Thyroid gland (tissue), 4 donors: ENCODE data around the gene MXI1. TPM values are rescaled to one million over a fixed set of nuclear protein-coding genes. Genes with fewer than 3 reads are reported as not detected.
"Not testable (repeated sequence)": the region's sequence is repeated elsewhere in the genome, so short reads cannot be mapped to it uniquely, and the experiment has no call there.

Source experiments
- DNase-seq, 2 donors: peaks; one replicate each; pipeline ENCODE4 v3.0.0-alpha.2; 2019
- H3K27ac ChIP-seq, 3 donors: fragments of 200-600 bp; sonication (generic); 1 replicate in 2 of 3; 2 replicates in 1 of 3; pipeline ENCODE4 v1.5.1; 2016 to 2019; ENCODE audit warnings: mild to moderate bottlenecking in 1 of 3, moderate library complexity in 1 of 3
- H3K27me3 ChIP-seq: fragments of 200-600 bp; sonication (generic); one replicate; pipeline ENCODE4 v1.5.1; 2019
- H3K36me3 ChIP-seq, 2 donors: fragments of 200-600 bp; sonication (generic); one replicate each; pipeline ENCODE4 v1.5.1; 2016 to 2019
- H3K4me1 ChIP-seq, 2 donors: fragments of 200-600 bp; sonication (generic); one replicate each; pipeline ENCODE4 v1.5.1; 2017 to 2019
- H3K4me3 ChIP-seq, 3 donors: fragments of 200-600 bp; sonication (generic); replicated peaks in 1 of 3; 1 replicate in 2 of 3; 2 replicates in 1 of 3; pipeline ENCODE4 v1.5.1; 2016; ENCODE audit warnings: mild to moderate bottlenecking in 1 of 3
- H3K9me3 ChIP-seq: fragments of 200-600 bp; sonication (generic); one replicate; pipeline ENCODE4 v1.5.1; 2017
- POLR2A ChIP-seq, 2 donors: fragments of 450-650 bp; IDR thresholded peaks; one replicate each; pipeline ENCODE4 v1.6.1; 2017; ENCODE audit warnings: antibody characterized with exemption in 2 of 2, mild to moderate bottlenecking in 2 of 2, moderate library complexity in 1 of 2
- WGBS, 2 donors: methylation state at CpG; one replicate each; pipeline ENCODE4 v1.1.5; 2017; 5-methylcytosine and 5-hydroxymethylcytosine counted together
- intact Hi-C: fragments of 100-400 bp; cut with DNase I; formaldehyde crosslinking; loops from one replicate; pipeline ENCODE4 v1.15.1; 2023
- total RNA-seq, 4 donors: library from RNA; depleted of rRNA; stranded (reverse); fragments of >200 nt; gene quantifications; one replicate each; pipeline ENCODE4 v1.2.3, GENCODE V29; 2016
- TF ChIP-seq, protein P1 (sequence below), 6 experiments: fragments of 200-600 bp in 3 of 6; fragments of 450-650 bp in 3 of 6; sonication (generic) in 3 of 6; IDR thresholded peaks; one replicate each; pipeline ENCODE4 v1.5.1; 2016 to 2019; ENCODE audit warnings: antibody characterized with exemption in 6 of 6, mild to moderate bottlenecking in 2 of 6, inconsistent platforms in 1 of 6, moderate library complexity in 1 of 6

The MXI1 gene
- total RNA-seq, 4 donors from 2014 or later = 51.2 to 136 (median 59.6) TPM

GRCh38 chr10:110181451-110181850 is 26.0 kb upstream of the MXI1 start:
- TF ChIP-seq, protein P1, sequence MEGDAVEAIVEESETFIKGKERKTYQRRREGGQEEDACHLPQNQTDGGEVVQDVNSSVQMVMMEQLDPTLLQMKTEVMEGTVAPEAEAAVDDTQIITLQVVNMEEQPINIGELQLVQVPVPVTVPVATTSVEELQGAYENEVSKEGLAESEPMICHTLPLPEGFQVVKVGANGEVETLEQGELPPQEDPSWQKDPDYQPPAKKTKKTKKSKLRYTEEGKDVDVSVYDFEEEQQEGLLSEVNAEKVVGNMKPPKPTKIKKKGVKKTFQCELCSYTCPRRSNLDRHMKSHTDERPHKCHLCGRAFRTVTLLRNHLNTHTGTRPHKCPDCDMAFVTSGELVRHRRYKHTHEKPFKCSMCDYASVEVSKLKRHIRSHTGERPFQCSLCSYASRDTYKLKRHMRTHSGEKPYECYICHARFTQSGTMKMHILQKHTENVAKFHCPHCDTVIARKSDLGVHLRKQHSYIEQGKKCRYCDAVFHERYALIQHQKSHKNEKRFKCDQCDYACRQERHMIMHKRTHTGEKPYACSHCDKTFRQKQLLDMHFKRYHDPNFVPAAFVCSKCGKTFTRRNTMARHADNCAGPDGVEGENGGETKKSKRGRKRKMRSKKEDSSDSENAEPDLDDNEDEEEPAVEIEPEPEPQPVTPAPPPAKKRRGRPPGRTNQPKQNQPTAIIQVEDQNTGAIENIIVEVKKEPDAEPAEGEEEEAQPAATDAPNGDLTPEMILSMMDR (IDR thresholded peaks at IDR 0.05) = no peak
- TF ChIP-seq POLR2A (IDR thresholded peaks at IDR 0.05) = no peak
- no peaks in the 10 kb centered on the region for H3K4me1 ChIP-seq
- no peaks in the 10 kb centered on the region for H3K27me3 ChIP-seq
- intact Hi-C loops = no loop called here
- DNase-seq = no peak
- no peak overlapping the region for H3K4me3 ChIP-seq
- 78 to 87% methylated on average over 9 to 10 of the region's 10 CpGs for WGBS, 2 donors
- no peak overlapping the region for H3K27ac ChIP-seq
- no peaks in the 10 kb centered on the region for H3K36me3 ChIP-seq
- H3K9me3 ChIP-seq = no peaks in the 10 kb centered on the region

DNA sequence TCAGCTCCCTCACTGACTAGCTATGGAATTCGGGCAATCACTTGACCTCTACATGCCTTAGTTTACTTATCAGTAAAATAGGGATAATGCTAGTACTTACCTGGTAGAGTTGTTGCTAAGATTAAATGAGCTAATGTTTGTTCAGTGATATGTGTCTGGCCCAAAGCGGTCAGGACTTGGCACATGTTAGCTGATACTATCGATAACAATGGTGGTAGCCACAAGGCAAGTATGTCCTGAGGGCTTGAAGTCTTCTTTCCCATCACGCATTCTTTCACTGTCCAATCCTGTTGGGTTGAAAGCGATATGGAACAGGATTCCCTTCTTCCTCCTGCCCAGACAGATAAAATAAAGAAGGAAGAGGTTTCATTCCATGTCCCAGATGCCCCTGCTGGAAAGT is 25.5 kb upstream of the MXI1 start:
- no peaks in the 10 kb centered on the region for H3K36me3 ChIP-seq
- H3K27me3 ChIP-seq = no peaks in the 10 kb centered on the region
- intact Hi-C loops = no loop called here
- TF ChIP-seq POLR2A (IDR thresholded peaks at IDR 0.05) = no peak
- TF ChIP-seq, protein P1 (IDR thresholded peaks at IDR 0.05) = no peak
- 88 to 94% methylated on average over 5 of the region's 5 CpGs for WGBS, 2 donors
- DNase-seq = no peak
- no peak overlapping the region for H3K4me3 ChIP-seq
- H3K27ac ChIP-seq = no peak overlapping the region
- no peaks in the 10 kb centered on the region for H3K4me1 ChIP-seq
- H3K9me3 ChIP-seq = no peaks in the 10 kb centered on the region

- Histone ChIP-seq H3K4me3 (no peak overlapping the region), H3K27me3 (no peaks in the 10 kb centered on the region), H3K9me3 (no peaks in the 10 kb centered on the region), H3K4me1 (no peaks in the 10 kb centered on the region), H3K36me3 (no peaks in the 10 kb centered on the region), H3K27ac (no peak overlapping the region)
- no peak for DNase-seq
- no peak for TF ChIP-seq POLR2A (IDR thresholded peaks at IDR 0.05)
- TF ChIP-seq, protein P1 (IDR thresholded peaks at IDR 0.05) = no peak
- intact Hi-C loops = no loop called here
- 71 to 78% methylated on average over 6 of the region's 6 CpGs for WGBS, 2 donors
Measured at GRCh38 chr10:110184398-110184797, 23.0 kb upstream of the MXI1 start.

DNA sequence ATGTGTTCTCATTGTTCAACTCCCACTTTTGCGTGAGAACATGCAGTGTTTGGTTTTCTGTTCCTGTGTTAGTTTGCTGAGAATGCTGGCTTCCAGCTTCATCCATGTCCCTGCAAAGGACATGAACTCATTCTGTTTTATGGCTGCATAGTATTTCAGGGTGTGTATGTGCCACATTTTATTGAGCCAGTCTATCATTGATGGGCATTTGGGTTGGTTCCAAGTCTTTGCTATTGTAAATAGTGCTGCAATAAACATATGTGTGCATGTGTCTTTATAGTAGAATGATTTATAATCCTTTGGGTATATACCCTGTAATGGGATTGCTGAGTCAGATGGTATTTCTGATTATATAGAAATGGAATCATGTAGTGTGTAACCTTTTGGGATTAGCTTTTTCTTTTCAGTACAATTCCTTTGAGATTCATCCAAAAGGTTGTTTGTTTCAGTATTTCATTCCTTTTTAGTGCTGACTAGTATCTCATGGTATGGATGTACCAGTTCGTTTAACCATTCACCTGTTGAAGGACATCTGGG is 21.7 kb upstream of the MXI1 start:
- H3K4me3 ChIP-seq, H3K27me3 ChIP-seq, DNase-seq, H3K36me3 ChIP-seq, H3K27ac ChIP-seq, H3K4me1 ChIP-seq, intact Hi-C loops, H3K9me3 ChIP-seq: not testable (repeated sequence)
- 91 to 96% methylated on average over 2 of the region's 2 CpGs for WGBS, 2 donors

DNA sequence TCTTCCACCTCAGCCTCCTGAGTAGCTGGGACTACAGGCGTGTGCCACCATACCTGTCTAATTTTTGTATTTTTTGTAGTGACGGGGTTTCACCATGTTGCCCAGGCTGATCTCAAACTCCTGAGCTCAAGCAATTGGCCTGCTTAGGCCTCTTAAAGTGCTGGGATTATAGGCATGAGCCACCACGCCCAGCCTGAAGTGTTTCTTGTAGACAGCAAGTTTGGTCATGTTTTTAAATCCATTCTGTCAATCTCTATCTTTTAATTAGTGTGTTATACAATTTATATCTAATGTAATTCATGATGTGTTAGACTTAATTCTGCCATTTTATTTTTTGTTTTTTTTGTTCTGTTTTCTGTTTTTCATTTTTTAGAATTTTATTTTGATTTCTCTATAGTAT is 17.2 kb upstream of the MXI1 start:
- Histone ChIP-seq H3K36me3 (no peaks in the 10 kb centered on the region), H3K4me1 (no peaks in the 10 kb centered on the region), H3K4me3 (no peak overlapping the region), H3K27me3 (no peaks in the 10 kb centered on the region), H3K27ac (no peak overlapping the region), H3K9me3 (no peaks in the 10 kb centered on the region)
- WGBS, 2 donors = 81 to 94% methylated on average over 3 of the region's 3 CpGs
- DNase-seq = no peak
- intact Hi-C loops = no loop called here
- TF ChIP-seq, protein P1 (IDR thresholded peaks at IDR 0.05) = no peak

- H3K27me3 ChIP-seq = no peaks in the 10 kb centered on the region
- H3K9me3 ChIP-seq = no peaks in the 10 kb centered on the region
- DNase-seq = no peak
- no peaks in the 10 kb centered on the region for H3K36me3 ChIP-seq
- WGBS, 2 donors = 67 to 68% methylated on average over 3 to 4 of the region's 4 CpGs
- no peak for TF ChIP-seq POLR2A (IDR thresholded peaks at IDR 0.05)
- TF ChIP-seq, protein P1 (IDR thresholded peaks at IDR 0.05) = no peak
- no peaks in the 10 kb centered on the region for H3K4me1 ChIP-seq
- H3K4me3 ChIP-seq = no peak overlapping the region
- H3K27ac ChIP-seq = no peak overlapping the region
- intact Hi-C loops = no loop called here
Measured at GRCh38 chr10:110192552-110192951, 14.9 kb upstream of the MXI1 start.
